ENCODE measurements around the gene ARSB.

Gene ARSB

GRCh38 chr5:78899922-78900362, 85.2 kb downstream of the ARSB start:
- no peak overlapping the region for H3K4me3 ChIP-seq (ENCODE audit: low read depth, low read length)
- H3K27ac ChIP-seq (ENCODE audit: low read depth, low read length): no peak overlapping the region
- no peak overlapping the region for H3K9ac ChIP-seq (ENCODE audit: low read depth, low read length)
- H3K9me3 ChIP-seq (ENCODE audit: control insufficient read depth, insufficient read depth, low read length): no peaks in the 10 kb centered on the region
- H3K36me3 ChIP-seq (ENCODE audit: control insufficient read depth, insufficient read depth, low read length): no peaks in the 10 kb centered on the region
- H3K4me1 ChIP-seq (ENCODE audit: control insufficient read depth, insufficient read depth, low read length): peaks cover 6% of the 10 kb centered on the region
- no peaks in the 10 kb centered on the region for H3K27me3 ChIP-seq (ENCODE audit: control insufficient read depth, insufficient read depth, low read length)

- Histone ChIP-seq H3K9ac (ENCODE audit: low read depth, low read length) (no peak overlapping the region), H3K36me3 (ENCODE audit: control insufficient read depth, insufficient read depth, low read length) (no peaks in the 10 kb centered on the region), H3K4me3 (ENCODE audit: low read depth, low read length) (no peak overlapping the region), H3K4me1 (ENCODE audit: control insufficient read depth, insufficient read depth, low read length) (peaks cover 6% of the 10 kb centered on the region), H3K9me3 (ENCODE audit: control insufficient read depth, insufficient read depth, low read length) (no peaks in the 10 kb centered on the region), H3K27ac (ENCODE audit: low read depth, low read length) (no peak overlapping the region), H3K27me3 (ENCODE audit: control insufficient read depth, insufficient read depth, low read length) (no peaks in the 10 kb centered on the region)
Measured at GRCh38 chr5:78896132-78896531, 89.0 kb downstream of the ARSB start.

- no peaks in the 10 kb centered on the region for H3K9me3 ChIP-seq (ENCODE audit: control insufficient read depth, insufficient read depth, low read length)
Measured at GRCh38 chr5:78895616-78896015, 89.5 kb downstream of the ARSB start.

GRCh38 chr5:78893940-78894677, 91.0 kb downstream of the ARSB start:
- Histone ChIP-seq H3K9me3 (ENCODE audit: control insufficient read depth, insufficient read depth, low read length) (no peaks in the 10 kb centered on the region), H3K27me3 (ENCODE audit: control insufficient read depth, insufficient read depth, low read length) (no peaks in the 10 kb centered on the region), H3K4me1 (ENCODE audit: control insufficient read depth, insufficient read depth, low read length) (no peaks in the 10 kb centered on the region), H3K27ac (ENCODE audit: low read depth, low read length) (no peak overlapping the region), H3K36me3 (ENCODE audit: control insufficient read depth, insufficient read depth, low read length) (no peaks in the 10 kb centered on the region), H3K9ac (ENCODE audit: low read depth, low read length) (no peak overlapping the region), H3K4me3 (ENCODE audit: low read depth, low read length) (no peak overlapping the region)

More at GRCh38 chr5:78895616-78896015, 89.5 kb downstream of the ARSB start:
- H3K27me3 ChIP-seq (ENCODE audit: control insufficient read depth, insufficient read depth, low read length): no peaks in the 10 kb centered on the region
- H3K36me3 ChIP-seq (ENCODE audit: control insufficient read depth, insufficient read depth, low read length): no peaks in the 10 kb centered on the region
- H3K4me1 ChIP-seq (ENCODE audit: control insufficient read depth, insufficient read depth, low read length): peaks cover 6% of the 10 kb centered on the region
- no peak overlapping the region for H3K27ac ChIP-seq (ENCODE audit: low read depth, low read length)
- no peak overlapping the region for H3K4me3 ChIP-seq (ENCODE audit: low read depth, low read length)
- H3K9ac ChIP-seq (ENCODE audit: low read depth, low read length): no peak overlapping the region

GRCh38 chr5:78890667-78891379, 94.3 kb downstream of the ARSB start:
- no peaks in the 10 kb centered on the region for H3K9me3 ChIP-seq (ENCODE audit: control insufficient read depth, insufficient read depth, low read length)
- H3K27me3 ChIP-seq (ENCODE audit: control insufficient read depth, insufficient read depth, low read length): no peaks in the 10 kb centered on the region
- no peaks in the 10 kb centered on the region for H3K4me1 ChIP-seq (ENCODE audit: control insufficient read depth, insufficient read depth, low read length)
- no peak overlapping the region for H3K4me3 ChIP-seq (ENCODE audit: low read depth, low read length)
- H3K27ac ChIP-seq (ENCODE audit: low read depth, low read length): no peak overlapping the region
- no peak overlapping the region for H3K9ac ChIP-seq (ENCODE audit: low read depth, low read length)
- no peaks in the 10 kb centered on the region for H3K36me3 ChIP-seq (ENCODE audit: control insufficient read depth, insufficient read depth, low read length)

GRCh38 chr5:78889369-78890140, 95.6 kb downstream of the ARSB start:
- Histone ChIP-seq H3K4me3 (ENCODE audit: low read depth, low read length) (no peak overlapping the region), H3K36me3 (ENCODE audit: control insufficient read depth, insufficient read depth, low read length) (no peaks in the 10 kb centered on the region), H3K9ac (ENCODE audit: low read depth, low read length) (no peak overlapping the region), H3K27me3 (ENCODE audit: control insufficient read depth, insufficient read depth, low read length) (no peaks in the 10 kb centered on the region), H3K9me3 (ENCODE audit: control insufficient read depth, insufficient read depth, low read length) (no peaks in the 10 kb centered on the region), H3K4me1 (ENCODE audit: control insufficient read depth, insufficient read depth, low read length) (no peaks in the 10 kb centered on the region), H3K27ac (ENCODE audit: low read depth, low read length) (no peak overlapping the region)

- H3K4me3 ChIP-seq (ENCODE audit: low read depth, low read length): no peak overlapping the region
- H3K36me3 ChIP-seq (ENCODE audit: control insufficient read depth, insufficient read depth, low read length): no peaks in the 10 kb centered on the region
- no peaks in the 10 kb centered on the region for H3K27me3 ChIP-seq (ENCODE audit: control insufficient read depth, insufficient read depth, low read length)
- H3K27ac ChIP-seq (ENCODE audit: low read depth, low read length): no peak overlapping the region
- no peaks in the 10 kb centered on the region for H3K4me1 ChIP-seq (ENCODE audit: control insufficient read depth, insufficient read depth, low read length)
- H3K9ac ChIP-seq (ENCODE audit: low read depth, low read length): no peak overlapping the region
- H3K9me3 ChIP-seq (ENCODE audit: control insufficient read depth, insufficient read depth, low read length): no peaks in the 10 kb centered on the region
Measured at GRCh38 chr5:78888580-78889368, 96.3 kb downstream of the ARSB start.

- no peak overlapping the region for H3K4me3 ChIP-seq (ENCODE audit: low read depth, low read length)
- H3K36me3 ChIP-seq (ENCODE audit: control insufficient read depth, insufficient read depth, low read length): no peaks in the 10 kb centered on the region
- H3K4me1 ChIP-seq (ENCODE audit: control insufficient read depth, insufficient read depth, low read length): no peaks in the 10 kb centered on the region
- H3K9me3 ChIP-seq (ENCODE audit: control insufficient read depth, insufficient read depth, low read length): no peaks in the 10 kb centered on the region
- H3K9ac ChIP-seq (ENCODE audit: low read depth, low read length): no peak overlapping the region
- H3K27ac ChIP-seq (ENCODE audit: low read depth, low read length): no peak overlapping the region
- H3K27me3 ChIP-seq (ENCODE audit: control insufficient read depth, insufficient read depth, low read length): no peaks in the 10 kb centered on the region
Measured at GRCh38 chr5:78887384-78888118, 97.6 kb downstream of the ARSB start.

- no peak overlapping the region for H3K4me3 ChIP-seq (ENCODE audit: low read depth, low read length)
- H3K4me1 ChIP-seq (ENCODE audit: control insufficient read depth, insufficient read depth, low read length): no peaks in the 10 kb centered on the region
- no peak overlapping the region for H3K9ac ChIP-seq (ENCODE audit: low read depth, low read length)
- H3K36me3 ChIP-seq (ENCODE audit: control insufficient read depth, insufficient read depth, low read length): no peaks in the 10 kb centered on the region
- H3K9me3 ChIP-seq (ENCODE audit: control insufficient read depth, insufficient read depth, low read length): no peaks in the 10 kb centered on the region
- H3K27me3 ChIP-seq (ENCODE audit: control insufficient read depth, insufficient read depth, low read length): no peaks in the 10 kb centered on the region
- H3K27ac ChIP-seq (ENCODE audit: low read depth, low read length): no peak overlapping the region
Measured at GRCh38 chr5:78886341-78887230, 98.5 kb downstream of the ARSB start.
